ENCODE results near the gene GPR146.
A peak's percentile ranks its signal among the peaks of the same experiment; 100 is the strongest.

The GPR146 gene

DNA sequence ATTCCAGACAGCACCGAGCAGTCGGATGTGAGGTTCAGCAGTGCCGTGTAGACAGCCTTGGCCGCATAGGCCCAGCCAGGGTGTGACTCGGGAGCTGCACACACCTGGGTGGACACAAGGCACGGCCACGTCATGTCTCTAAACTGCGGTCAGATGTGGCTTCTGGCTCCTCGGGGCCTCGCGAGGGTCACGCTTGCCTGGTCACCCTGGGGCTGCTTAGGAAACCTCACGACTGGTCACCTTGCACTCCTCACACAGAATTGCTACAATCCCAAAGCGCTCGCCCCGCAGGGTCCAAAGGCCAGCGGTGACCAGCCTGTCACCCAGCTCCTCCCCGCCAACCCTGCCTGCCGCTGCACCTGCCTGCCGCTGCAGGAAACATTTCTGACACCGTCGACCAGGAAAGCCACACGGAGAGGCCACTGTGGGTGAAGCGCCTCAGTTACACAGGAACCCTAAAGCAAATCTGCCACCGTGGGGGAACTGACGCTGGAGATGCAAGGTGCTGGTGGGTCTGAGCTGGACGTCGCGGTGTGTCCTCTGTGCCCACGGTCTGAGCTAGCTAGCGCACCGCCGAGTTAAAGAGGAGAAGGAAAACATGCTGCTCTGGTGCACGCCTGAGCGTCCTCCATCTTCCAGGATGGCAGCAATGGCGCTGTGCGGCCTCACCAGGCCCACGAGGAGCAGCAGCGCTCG, 48.6 kb downstream of the GPR146 start:
- H3K27ac ChIP-seq (ENCODE audit: low read depth, low read length): no peak overlapping the region
- H3K9ac ChIP-seq (ENCODE audit: low read length): no peak overlapping the region
- no peaks in the 10 kb centered on the region for H3K9me3 ChIP-seq (ENCODE audit: control insufficient read depth, insufficient read depth, low read depth, low read length)
- H3K27me3 ChIP-seq (ENCODE audit: control insufficient read depth, insufficient read depth, low read length): no peaks in the 10 kb centered on the region
- no peak overlapping the region for H3K4me3 ChIP-seq (ENCODE audit: low read depth, low read length)
- peaks cover 8% of the 10 kb centered on the region for H3K36me3 ChIP-seq (ENCODE audit: control insufficient read depth, insufficient read depth, low read length)
- peaks cover 12% of the 10 kb centered on the region; the same call in 1 of the 2 replicates for H3K4me1 ChIP-seq (ENCODE audit: control insufficient read depth, insufficient read depth, low read length)

DNA sequence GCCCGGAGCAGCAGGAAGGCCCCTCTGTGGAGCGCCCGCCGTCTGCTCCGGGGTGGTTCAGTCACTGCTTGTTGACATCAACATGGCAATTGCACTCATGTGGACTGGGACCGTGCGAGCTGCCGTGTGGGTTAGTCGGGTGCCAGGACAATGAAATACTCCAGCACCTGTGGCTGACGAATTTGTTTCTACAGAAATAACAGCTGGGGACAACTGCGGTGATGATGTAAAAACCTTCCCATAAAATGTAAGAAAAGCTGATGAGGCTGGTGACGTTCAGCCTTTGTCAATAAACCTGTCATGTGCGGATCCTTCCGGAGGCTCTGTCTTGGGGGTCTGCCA, 49.1 kb downstream of the GPR146 start:
- Histone ChIP-seq H3K36me3 (ENCODE audit: control insufficient read depth, insufficient read depth, low read length) (peaks cover 12% of the 10 kb centered on the region), H3K4me3 (ENCODE audit: low read depth, low read length) (no peak overlapping the region), H3K27me3 (ENCODE audit: control insufficient read depth, insufficient read depth, low read length) (no peaks in the 10 kb centered on the region), H3K27ac (ENCODE audit: low read depth, low read length) (no peak overlapping the region), H3K9ac (ENCODE audit: low read length) (no peak overlapping the region), H3K4me1 (ENCODE audit: control insufficient read depth, insufficient read depth, low read length) (peaks cover 7% of the 10 kb centered on the region; the same call in 1 of the 2 replicates), H3K9me3 (ENCODE audit: control insufficient read depth, insufficient read depth, low read depth, low read length) (0 out of 2 replicates have a peak, but pooled peaks cover 2% of the 10 kb centered on the region)

DNA sequence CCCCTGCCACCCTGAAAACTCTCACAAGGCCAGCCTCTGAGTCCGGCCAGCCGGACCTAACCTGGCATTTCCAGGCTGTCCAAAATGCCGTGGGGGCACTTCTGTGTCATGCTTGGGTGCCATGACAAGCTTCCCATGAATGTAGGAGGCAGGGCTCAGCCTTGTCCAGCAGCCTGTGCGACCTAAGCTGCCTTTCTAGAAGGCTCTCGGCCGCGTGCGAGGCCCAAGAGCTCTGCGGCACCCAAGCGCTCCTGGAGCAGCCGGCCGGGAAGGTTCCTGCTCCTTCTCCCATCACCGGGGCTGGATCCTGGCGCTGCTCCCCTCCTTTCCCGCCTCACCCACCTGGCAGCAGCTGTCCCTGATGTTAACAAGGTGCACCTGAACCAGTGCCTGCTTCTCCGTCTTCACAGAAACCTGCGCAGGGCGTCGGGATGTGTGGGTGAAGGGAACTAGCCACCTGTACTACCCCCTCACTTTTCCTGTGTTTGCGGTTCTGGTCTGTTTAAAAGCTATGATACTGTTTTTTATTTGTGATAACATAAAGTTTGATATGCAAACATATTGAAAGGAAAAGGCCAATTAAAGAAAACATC, 49.7 kb downstream of the GPR146 start:
- Histone ChIP-seq H3K27me3 (ENCODE audit: control insufficient read depth, insufficient read depth, low read length) (no peaks in the 10 kb centered on the region), H3K27ac (ENCODE audit: low read depth, low read length) (no peak overlapping the region), H3K36me3 (ENCODE audit: control insufficient read depth, insufficient read depth, low read length) (peaks cover 13% of the 10 kb centered on the region), H3K9ac (ENCODE audit: low read length) (no peak overlapping the region), H3K4me1 (ENCODE audit: control insufficient read depth, insufficient read depth, low read length) (peaks cover 2% of the 10 kb centered on the region; the same call in 1 of the 2 replicates), H3K9me3 (ENCODE audit: control insufficient read depth, insufficient read depth, low read depth, low read length) (0 out of 2 replicates have a peak, but pooled peaks cover 2% of the 10 kb centered on the region), H3K4me3 (ENCODE audit: low read depth, low read length) (no peak overlapping the region)

DNA sequence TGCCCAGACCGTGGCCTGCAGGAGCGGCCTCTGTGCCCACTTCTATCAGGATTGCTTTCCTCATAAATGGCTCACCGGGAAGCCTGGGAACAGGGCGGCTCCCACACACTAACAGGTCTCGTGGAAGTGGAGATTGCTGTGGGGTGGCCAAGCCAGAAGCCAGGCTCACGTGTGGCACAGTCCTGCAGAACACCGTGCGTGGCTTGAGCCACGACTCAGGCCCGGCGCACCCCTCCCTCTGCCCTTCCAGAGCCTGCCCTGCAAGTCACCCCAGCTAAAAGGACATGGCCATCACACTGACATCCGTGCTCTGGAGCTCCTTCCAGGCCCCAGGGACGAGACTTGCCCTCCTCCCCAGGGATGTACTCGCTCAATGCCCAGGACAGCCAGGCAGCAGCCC, 50.5 kb downstream of the GPR146 start:
- Histone ChIP-seq H3K27me3 (ENCODE audit: control insufficient read depth, insufficient read depth, low read length) (no peaks in the 10 kb centered on the region), H3K9ac (ENCODE audit: low read length) (no peak overlapping the region), H3K9me3 (ENCODE audit: control insufficient read depth, insufficient read depth, low read depth, low read length) (0 out of 2 replicates have a peak, but pooled peaks cover 2% of the 10 kb centered on the region), H3K4me1 (ENCODE audit: control insufficient read depth, insufficient read depth, low read length) (no peaks in the 10 kb centered on the region; the same call in 1 of the 2 replicates), H3K27ac (ENCODE audit: low read depth, low read length) (no peak overlapping the region), H3K4me3 (ENCODE audit: low read depth, low read length) (no peak overlapping the region), H3K36me3 (ENCODE audit: control insufficient read depth, insufficient read depth, low read length) (peaks cover 13% of the 10 kb centered on the region)

DNA sequence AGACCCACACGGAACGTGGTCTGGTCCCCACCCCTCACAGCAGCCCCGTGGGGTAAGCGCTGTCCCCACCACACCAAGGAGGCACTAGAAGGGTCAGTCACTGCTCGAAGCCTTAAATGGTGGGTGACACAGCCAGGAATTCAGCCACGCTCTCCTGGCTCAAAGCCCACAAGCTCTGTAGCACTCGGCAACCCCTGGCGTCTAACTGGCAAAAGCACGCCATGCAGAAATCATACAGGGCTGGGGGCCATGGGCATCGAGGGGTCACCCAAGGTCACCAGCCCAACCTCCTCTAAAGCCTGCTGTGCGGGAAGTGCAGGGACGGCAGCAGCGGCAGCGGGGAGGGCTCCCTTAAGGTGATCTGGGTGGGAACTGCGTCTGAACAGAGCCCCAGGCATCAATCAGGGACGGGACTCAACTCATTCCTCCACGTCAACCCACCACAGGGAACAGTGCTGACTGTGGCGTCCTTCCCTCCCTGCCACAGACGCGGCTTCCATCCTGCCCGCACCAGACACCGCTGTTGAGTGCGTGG, 51.3 kb downstream of the GPR146 start:
- Histone ChIP-seq H3K9ac (ENCODE audit: low read length) (peak overlapping the region; percentile 12), H3K27me3 (ENCODE audit: control insufficient read depth, insufficient read depth, low read length) (no peaks in the 10 kb centered on the region), H3K27ac (ENCODE audit: low read depth, low read length) (no peak overlapping the region), H3K9me3 (ENCODE audit: control insufficient read depth, insufficient read depth, low read depth, low read length) (0 out of 2 replicates have a peak, but pooled peaks cover 2% of the 10 kb centered on the region), H3K36me3 (ENCODE audit: control insufficient read depth, insufficient read depth, low read length) (peaks cover 13% of the 10 kb centered on the region), H3K4me1 (ENCODE audit: control insufficient read depth, insufficient read depth, low read length) (no peaks in the 10 kb centered on the region; the same call in 1 of the 2 replicates), H3K4me3 (ENCODE audit: low read depth, low read length) (no peak overlapping the region)

DNA sequence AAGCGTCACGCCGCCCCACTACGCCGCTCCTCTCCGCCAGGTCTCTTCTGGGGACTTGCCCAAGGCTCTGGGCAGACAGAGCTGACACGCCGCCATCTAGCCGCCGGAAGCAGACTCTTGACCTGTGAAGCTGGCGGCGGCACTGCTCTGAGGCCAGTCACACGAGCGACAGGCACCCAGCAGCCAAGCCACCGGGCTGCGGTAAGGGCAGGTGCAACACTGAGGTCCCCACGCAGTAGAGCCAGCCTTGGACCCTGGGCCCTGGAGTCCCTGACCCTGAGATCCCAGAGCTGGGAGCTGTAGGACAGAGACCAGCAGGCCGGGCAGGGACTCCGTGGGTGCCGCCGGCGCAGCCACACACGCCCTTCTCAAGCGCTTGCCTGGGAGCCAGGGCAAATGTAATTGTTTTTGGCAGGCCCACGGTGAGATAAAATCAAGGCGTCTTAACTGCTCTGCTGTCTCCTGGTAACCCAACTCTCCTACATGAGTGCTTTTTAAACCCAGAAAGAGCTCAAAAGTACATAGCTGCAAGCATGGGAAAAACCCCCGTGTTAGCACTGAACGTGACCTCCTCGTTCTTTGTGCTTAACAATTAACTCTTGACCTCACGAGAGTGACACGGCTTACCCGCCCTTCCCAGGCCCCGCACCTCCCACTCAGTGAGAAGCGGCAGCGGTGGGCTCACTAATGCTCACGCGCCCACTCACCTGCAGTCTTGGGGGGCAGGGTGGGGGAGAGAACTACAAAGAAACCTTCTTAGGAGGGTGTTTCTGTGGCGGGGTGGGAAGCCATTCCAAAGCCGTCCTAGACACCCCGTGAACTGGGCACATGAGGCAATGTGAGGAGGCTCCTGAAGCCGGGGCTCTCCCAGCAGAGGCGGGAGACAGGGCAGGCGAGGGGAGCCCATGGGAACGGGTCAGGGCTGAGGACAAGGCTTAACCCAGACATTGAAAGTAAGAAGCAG, 52.1 kb downstream of the GPR146 start:
- Histone ChIP-seq H3K36me3 (ENCODE audit: control insufficient read depth, insufficient read depth, low read length) (peaks cover 13% of the 10 kb centered on the region), H3K9ac (ENCODE audit: low read length) (no peak overlapping the region), H3K9me3 (ENCODE audit: control insufficient read depth, insufficient read depth, low read depth, low read length) (0 out of 2 replicates have a peak, but pooled peaks cover 2% of the 10 kb centered on the region), H3K4me3 (ENCODE audit: low read depth, low read length) (no peak overlapping the region), H3K27me3 (ENCODE audit: control insufficient read depth, insufficient read depth, low read length) (no peaks in the 10 kb centered on the region), H3K27ac (ENCODE audit: low read depth, low read length) (peak overlapping the region; percentile 55; the same call in 1 of the 2 replicates), H3K4me1 (ENCODE audit: control insufficient read depth, insufficient read depth, low read length) (no peaks in the 10 kb centered on the region; the same call in 1 of the 2 replicates)

DNA sequence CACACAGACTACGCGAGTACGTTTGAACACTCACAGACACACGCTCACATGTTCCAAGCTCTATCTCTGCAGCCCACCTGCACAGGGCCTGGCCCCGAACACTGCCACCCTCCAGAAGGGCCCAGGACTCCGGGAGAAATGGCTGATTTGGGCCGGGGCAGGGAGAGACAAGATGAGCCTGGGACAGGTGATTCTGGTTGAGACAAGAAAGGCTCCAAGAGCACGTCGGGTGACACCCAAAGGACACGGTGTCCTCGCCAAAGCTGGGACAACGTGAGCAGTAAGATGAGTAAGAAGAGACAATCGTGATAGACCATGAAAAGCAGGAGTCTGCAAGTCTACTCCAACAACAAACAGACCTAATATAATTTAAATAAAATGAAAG, 52.8 kb downstream of the GPR146 start:
- Histone ChIP-seq H3K27me3 (ENCODE audit: control insufficient read depth, insufficient read depth, low read length) (no peaks in the 10 kb centered on the region), H3K4me3 (ENCODE audit: low read depth, low read length) (no peak overlapping the region), H3K27ac (ENCODE audit: low read depth, low read length) (0 out of 2 replicates have a peak overlapping the region, but pooled peaks have one; percentile 8), H3K9ac (ENCODE audit: low read length) (no peak overlapping the region), H3K36me3 (ENCODE audit: control insufficient read depth, insufficient read depth, low read length) (peaks cover 9% of the 10 kb centered on the region; the same call in 1 of the 2 replicates), H3K4me1 (ENCODE audit: control insufficient read depth, insufficient read depth, low read length) (no peaks in the 10 kb centered on the region; the same call in 1 of the 2 replicates), H3K9me3 (ENCODE audit: control insufficient read depth, insufficient read depth, low read depth, low read length) (0 out of 2 replicates have a peak, but pooled peaks cover 2% of the 10 kb centered on the region)

DNA sequence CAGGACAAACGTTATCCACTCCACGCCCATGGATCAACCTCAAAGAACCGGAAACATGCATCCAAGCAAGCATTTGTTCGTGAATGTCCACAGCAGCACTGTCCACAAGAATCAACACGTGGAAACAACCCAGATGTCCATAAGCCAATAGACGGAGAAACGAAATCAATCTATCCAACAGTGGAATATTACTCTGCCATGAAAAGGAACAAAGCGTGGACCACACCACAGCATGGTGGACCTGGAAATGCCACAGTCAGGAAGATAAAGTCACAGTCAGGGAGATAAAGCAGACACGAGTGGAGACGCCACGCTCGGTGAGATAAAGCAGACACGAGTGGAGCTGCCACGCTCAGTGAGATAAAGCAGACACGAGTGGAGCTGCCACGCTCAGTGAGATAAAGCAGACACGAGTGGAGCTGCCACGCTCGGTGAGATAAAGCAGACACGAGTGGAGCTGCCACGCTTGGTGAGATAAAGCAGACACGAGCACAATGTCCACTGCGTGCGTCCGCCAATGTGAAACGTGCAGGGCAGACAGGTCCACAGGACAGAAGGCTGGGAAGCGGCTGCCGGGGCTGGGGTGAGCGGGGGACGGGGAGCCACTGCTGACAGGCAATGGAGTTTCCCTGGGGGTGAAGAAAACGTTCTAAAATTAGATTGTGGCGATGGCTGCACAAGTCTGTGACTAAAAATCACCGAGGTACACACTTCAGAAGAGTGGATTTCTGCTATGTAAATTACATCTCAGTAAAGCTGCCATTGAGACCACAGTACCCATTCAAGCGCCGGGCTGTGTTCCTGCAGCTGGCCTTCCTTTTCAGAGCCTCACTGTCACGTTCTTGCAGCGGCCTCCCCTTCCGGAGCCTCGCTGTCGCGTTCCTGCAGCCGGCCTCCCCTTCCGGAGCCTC, 54.2 kb downstream of the GPR146 start:
- Histone ChIP-seq H3K27ac (ENCODE audit: low read depth, low read length) (no peak overlapping the region), H3K4me3 (ENCODE audit: low read depth, low read length) (no peak overlapping the region), H3K36me3 (ENCODE audit: control insufficient read depth, insufficient read depth, low read length) (peaks cover 5% of the 10 kb centered on the region; the same call in 1 of the 2 replicates), H3K27me3 (ENCODE audit: control insufficient read depth, insufficient read depth, low read length) (no peaks in the 10 kb centered on the region), H3K9me3 (ENCODE audit: control insufficient read depth, insufficient read depth, low read depth, low read length) (0 out of 2 replicates have a peak, but pooled peaks cover 2% of the 10 kb centered on the region), H3K9ac (ENCODE audit: low read length) (no peak overlapping the region), H3K4me1 (ENCODE audit: control insufficient read depth, insufficient read depth, low read length) (no peaks in the 10 kb centered on the region; the same call in 1 of the 2 replicates)

DNA sequence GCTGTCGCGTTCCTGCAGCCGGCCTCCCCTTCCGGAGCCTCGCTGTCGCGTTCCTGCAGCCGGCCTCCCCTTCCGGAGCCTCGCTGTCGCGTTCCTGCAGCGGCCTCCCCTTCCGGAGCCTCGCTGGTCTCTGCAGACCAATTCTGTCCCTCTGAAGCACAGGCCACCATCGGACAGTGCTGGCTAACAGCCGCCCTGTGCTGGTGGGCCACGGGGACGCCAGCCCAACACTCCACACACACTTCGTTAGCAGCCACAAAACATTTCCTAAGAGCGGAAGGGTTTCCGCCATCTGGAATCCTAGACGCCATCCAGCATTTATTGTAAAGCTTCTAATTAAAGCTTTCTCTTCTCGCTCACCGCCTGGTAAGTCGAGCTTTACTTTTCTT, 54.8 kb downstream of the GPR146 start:
- H3K4me1 ChIP-seq (ENCODE audit: control insufficient read depth, insufficient read depth, low read length): no peaks in the 10 kb centered on the region; the same call in 1 of the 2 replicates
- no peaks in the 10 kb centered on the region for H3K27me3 ChIP-seq (ENCODE audit: control insufficient read depth, insufficient read depth, low read length)
- peaks cover 5% of the 10 kb centered on the region; the same call in 1 of the 2 replicates for H3K36me3 ChIP-seq (ENCODE audit: control insufficient read depth, insufficient read depth, low read length)
- H3K4me3 ChIP-seq (ENCODE audit: low read depth, low read length): no peak overlapping the region
- H3K27ac ChIP-seq (ENCODE audit: low read depth, low read length): no peak overlapping the region
- 0 out of 2 replicates have a peak, but pooled peaks cover 2% of the 10 kb centered on the region for H3K9me3 ChIP-seq (ENCODE audit: control insufficient read depth, insufficient read depth, low read depth, low read length)
- no peak overlapping the region for H3K9ac ChIP-seq (ENCODE audit: low read length)
